M059J (cell line): ENCODE measurements around the gene ZNF827. TPM values are rescaled to one million over a fixed set of nuclear protein-coding genes. Genes with fewer than 3 reads are reported as not detected.

Experiments
- DNase-seq: peaks from one replicate; pipeline ENCODE4 v3.0.0-alpha.2; 2012; ENCODE audit warnings: low read depth
- total RNA-seq: library from RNA; depleted of rRNA; stranded (reverse); fragments of >200 nt; shearing (Covaris generic); gene quantifications from 2 replicates; pipeline ENCODE4 v1.2.3, GENCODE V29; 2014

The ZNF827 gene
- total RNA-seq, 1 experiment from 2014 or later: 9.2 TPM

GRCh38 chr4:145829629-145830395, 108.8 kb downstream of the ZNF827 start:
- no peak for DNase-seq

GRCh38 chr4:145828802-145829485, 109.7 kb downstream of the ZNF827 start:
- DNase-seq: no peak

GRCh38 chr4:145827885-145828284, 110.7 kb downstream of the ZNF827 start:
- no peak for DNase-seq

- DNase-seq: no peak
These were observed 113.4 kb downstream of the ZNF827 start for GRCh38 chr4:145825255-145825654.

- no peak for DNase-seq
These were observed 114.2 kb downstream of the ZNF827 start for GRCh38 chr4:145824463-145824862.

- DNase-seq: no peak
These were observed 114.9 kb downstream of the ZNF827 start for GRCh38 chr4:145823743-145824142.

- DNase-seq: no peak
These were observed 116.0 kb downstream of the ZNF827 start for GRCh38 chr4:145822581-145822980.

- DNase-seq: no peak
These were observed 116.4 kb downstream of the ZNF827 start for GRCh38 chr4:145822181-145822580.

GRCh38 chr4:145821766-145822165, 116.9 kb downstream of the ZNF827 start:
- no peak for DNase-seq

GRCh38 chr4:145820407-145820806, 118.2 kb downstream of the ZNF827 start:
- DNase-seq: no peak

- no peak for DNase-seq
These were observed 118.8 kb downstream of the ZNF827 start for GRCh38 chr4:145819853-145820181.

- no peak for DNase-seq
These were observed 119.3 kb downstream of the ZNF827 start for GRCh38 chr4:145819101-145819852.

- no peak for DNase-seq
These were observed 120.6 kb downstream of the ZNF827 start for GRCh38 chr4:145818011-145818410.

- DNase-seq: peak; percentile 38
These were observed 122.5 kb downstream of the ZNF827 start for GRCh38 chr4:145816091-145816490.

GRCh38 chr4:145815626-145816025, 123.0 kb downstream of the ZNF827 start:
- DNase-seq: no peak

GRCh38 chr4:145815027-145815612, 123.5 kb downstream of the ZNF827 start:
- no peak for DNase-seq

GRCh38 chr4:145814246-145814645, 124.4 kb downstream of the ZNF827 start:
- DNase-seq: no peak

GRCh38 chr4:145812919-145813318, 125.7 kb downstream of the ZNF827 start:
- peak; percentile 82 for DNase-seq

- no peak for DNase-seq
These were observed 129.6 kb downstream of the ZNF827 start for GRCh38 chr4:145808848-145809512.

- peak; percentile 98 for DNase-seq
These were observed 130.5 kb downstream of the ZNF827 start for GRCh38 chr4:145808021-145808650.

- peak; percentile 42 for DNase-seq
These were observed 133.1 kb downstream of the ZNF827 start for GRCh38 chr4:145805490-145805889.
